Stimulated activated memory B cell treated with anti-CD40 and anti-IgM and Interleukin-4, amounts not matched to agents 10 μg/mL and 1 μg/mL and 100 μg/mL, for 72 hours (primary cell): ENCODE data around the gene ITM2C.
A peak's percentile ranks its signal among the peaks of the same experiment; 100 is the strongest.

Experiments used
- ATAC-seq: fragments of 150-1000 bp; cut with Tn5 transposase; 2 replicates; pipeline ENCODE4 v1.10.0; 2021
- H3K27ac Mint-ChIP-seq: one replicate; pipeline ENCODE4 v1.8.0; 2022; ENCODE audit warnings: mild to moderate bottlenecking, mixed read lengths
- H3K27me3 Mint-ChIP-seq: one replicate; pipeline ENCODE4 v1.8.0; 2022; ENCODE audit warnings: mixed read lengths
- H3K36me3 Mint-ChIP-seq: one replicate; pipeline ENCODE4 v1.8.0; 2022; ENCODE audit warnings: mixed read lengths
- H3K4me1 Mint-ChIP-seq: one replicate; pipeline ENCODE4 v1.8.0; 2022; ENCODE audit warnings: mixed read lengths
- H3K4me3 Mint-ChIP-seq: one replicate; pipeline ENCODE4 v1.8.0; 2022; ENCODE audit warnings: mild to moderate bottlenecking, moderate library complexity, mixed read lengths
- H3K9me3 Mint-ChIP-seq: one replicate; pipeline ENCODE4 v1.8.0; 2022; ENCODE audit warnings: mixed read lengths

The ITM2C gene

DNA sequence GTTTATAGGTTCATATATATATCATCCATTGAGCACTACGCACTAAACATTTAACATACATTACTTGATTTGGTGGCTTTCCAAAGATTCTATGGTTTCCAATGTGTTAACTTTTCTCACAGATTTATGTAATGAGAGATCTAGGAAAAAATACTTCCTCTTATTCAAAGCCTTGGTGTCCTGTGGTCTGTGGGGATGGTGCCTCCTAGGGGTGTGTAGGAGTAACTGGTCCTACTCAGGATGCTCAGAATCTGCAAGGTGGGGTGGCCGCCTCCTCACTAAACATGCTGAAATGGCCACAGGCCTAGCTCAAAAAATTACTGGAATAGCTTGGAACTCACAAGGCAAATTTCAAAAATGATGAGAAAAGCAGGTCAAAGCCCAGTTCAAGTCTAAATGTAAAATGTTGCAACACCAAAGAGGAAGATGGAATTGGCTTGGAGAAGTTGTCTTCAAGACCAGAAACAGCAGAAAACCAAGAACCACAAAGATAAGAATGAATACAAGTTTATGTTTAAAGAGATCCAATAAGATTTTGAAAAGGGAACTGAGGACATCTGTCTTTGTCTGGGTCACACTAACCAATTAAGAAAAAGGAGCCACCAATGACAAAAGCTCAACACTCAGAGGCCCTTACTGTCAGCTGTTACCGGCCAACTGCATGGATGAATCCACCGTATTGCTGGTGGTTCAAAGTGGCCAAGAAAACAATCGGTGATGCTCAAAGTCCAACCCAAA, 48.8 kb downstream of the ITM2C start:
- no peaks in the 10 kb centered on the region for H3K27me3 Mint-ChIP-seq
- H3K9me3 Mint-ChIP-seq = no peaks in the 10 kb centered on the region
- peaks cover 40% of the 10 kb centered on the region for H3K36me3 Mint-ChIP-seq
- peaks cover 54% of the 10 kb centered on the region for H3K4me1 Mint-ChIP-seq
- ATAC-seq = peak; percentile 67
- peak overlapping the region; percentile 78 for H3K27ac Mint-ChIP-seq
- H3K4me3 Mint-ChIP-seq = no peak overlapping the region

DNA sequence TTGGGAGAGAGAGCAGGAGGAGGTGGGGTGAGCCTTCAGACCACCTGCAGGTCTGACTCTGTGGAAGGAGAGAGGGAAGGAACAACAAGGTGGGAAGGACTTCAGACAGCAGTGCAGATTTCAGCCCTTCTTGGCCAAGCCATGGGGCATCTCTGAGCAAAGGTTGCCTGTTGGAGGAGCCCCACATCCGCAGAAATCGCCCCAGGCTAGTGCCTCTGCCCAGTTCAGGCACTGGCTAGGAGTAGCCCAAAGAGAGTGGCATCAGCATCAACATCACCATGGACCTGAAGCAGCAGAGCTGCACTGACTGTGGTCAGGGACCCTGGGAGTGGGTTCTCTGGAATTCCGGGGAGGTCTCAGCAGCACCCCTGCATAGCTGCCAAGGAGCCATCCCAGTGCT, 50.1 kb downstream of the ITM2C start:
- Mint-ChIP-seq H3K4me3 (no peak overlapping the region), H3K27ac (peak overlapping the region; percentile 78), H3K9me3 (no peaks in the 10 kb centered on the region), H3K4me1 (peaks cover 47% of the 10 kb centered on the region), H3K36me3 (peaks cover 27% of the 10 kb centered on the region), H3K27me3 (no peaks in the 10 kb centered on the region)
- no peak for ATAC-seq

DNA sequence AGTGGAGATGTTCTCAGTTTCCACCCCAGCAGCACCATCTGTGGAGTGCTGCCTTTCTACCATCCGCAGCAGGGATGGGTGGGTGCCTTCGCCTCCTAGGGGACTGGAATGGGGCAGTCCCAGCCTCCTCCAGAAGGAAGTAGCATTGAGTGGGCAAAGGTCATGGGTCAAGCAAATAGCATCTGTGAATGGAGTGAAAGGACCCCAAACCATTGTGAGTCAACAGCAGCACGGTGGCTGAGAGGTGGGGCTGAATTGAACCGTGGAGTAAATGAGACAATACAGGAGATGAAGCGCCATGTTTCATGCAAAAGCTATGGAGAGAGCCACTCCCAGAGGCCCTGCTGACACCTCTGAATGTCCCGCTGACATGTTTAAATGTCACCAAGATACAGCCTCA, 50.6 kb downstream of the ITM2C start:
- Mint-ChIP-seq H3K9me3 (no peaks in the 10 kb centered on the region), H3K27ac (peak overlapping the region; percentile 55), H3K4me1 (peaks cover 49% of the 10 kb centered on the region), H3K27me3 (no peaks in the 10 kb centered on the region), H3K36me3 (peaks cover 23% of the 10 kb centered on the region), H3K4me3 (no peak overlapping the region)
- ATAC-seq = peak; percentile 68

DNA sequence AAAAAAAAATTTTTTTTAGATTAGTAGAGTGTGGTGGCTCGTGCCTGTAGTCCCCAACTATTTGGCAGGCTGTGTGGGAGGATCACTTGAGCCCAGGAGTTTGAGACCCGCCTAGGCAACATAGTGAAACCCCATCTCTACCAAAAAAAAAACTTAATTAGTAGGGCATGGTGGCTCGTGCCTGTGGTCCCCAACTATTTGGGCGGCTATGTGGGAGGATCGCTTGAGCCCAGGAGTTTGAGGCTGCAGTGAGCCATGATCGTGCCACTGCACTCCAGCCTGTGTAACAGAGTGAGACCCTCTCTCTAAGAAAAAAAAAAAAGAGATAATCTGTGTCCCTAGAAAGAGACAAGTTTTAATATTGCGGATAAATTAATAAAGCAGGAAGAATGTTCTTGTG, 51.5 kb downstream of the ITM2C start:
- no peak overlapping the region for H3K4me3 Mint-ChIP-seq
- H3K27me3 Mint-ChIP-seq = no peaks in the 10 kb centered on the region
- peak overlapping the region; percentile 55 for H3K27ac Mint-ChIP-seq
- no peaks in the 10 kb centered on the region for H3K9me3 Mint-ChIP-seq
- ATAC-seq = no peak
- peaks cover 14% of the 10 kb centered on the region for H3K36me3 Mint-ChIP-seq
- peaks cover 51% of the 10 kb centered on the region for H3K4me1 Mint-ChIP-seq

DNA sequence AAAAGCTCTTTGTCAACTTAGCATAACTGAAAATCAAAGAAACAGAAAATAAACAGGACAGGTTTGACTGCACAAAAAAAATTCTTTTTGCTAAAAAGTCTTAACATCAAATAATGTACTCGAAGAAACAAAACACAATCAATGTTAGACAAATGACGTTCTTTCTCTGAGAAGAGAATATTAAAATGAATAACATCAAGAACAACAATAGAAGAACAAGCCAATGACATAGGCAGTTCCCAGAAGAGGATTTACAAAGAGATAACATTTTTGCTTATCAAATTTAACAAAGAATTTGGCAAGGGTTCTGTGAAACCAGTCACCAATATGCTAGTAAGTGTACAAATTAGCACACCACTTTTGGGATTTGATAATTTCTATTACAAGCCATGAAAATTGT, 54.5 kb downstream of the ITM2C start:
- H3K9me3 Mint-ChIP-seq = no peaks in the 10 kb centered on the region
- no peak for ATAC-seq
- peaks cover 13% of the 10 kb centered on the region for H3K36me3 Mint-ChIP-seq
- H3K27me3 Mint-ChIP-seq = no peaks in the 10 kb centered on the region
- H3K27ac Mint-ChIP-seq = peak overlapping the region; percentile 84
- peaks cover 70% of the 10 kb centered on the region for H3K4me1 Mint-ChIP-seq
- H3K4me3 Mint-ChIP-seq = no peak overlapping the region

DNA sequence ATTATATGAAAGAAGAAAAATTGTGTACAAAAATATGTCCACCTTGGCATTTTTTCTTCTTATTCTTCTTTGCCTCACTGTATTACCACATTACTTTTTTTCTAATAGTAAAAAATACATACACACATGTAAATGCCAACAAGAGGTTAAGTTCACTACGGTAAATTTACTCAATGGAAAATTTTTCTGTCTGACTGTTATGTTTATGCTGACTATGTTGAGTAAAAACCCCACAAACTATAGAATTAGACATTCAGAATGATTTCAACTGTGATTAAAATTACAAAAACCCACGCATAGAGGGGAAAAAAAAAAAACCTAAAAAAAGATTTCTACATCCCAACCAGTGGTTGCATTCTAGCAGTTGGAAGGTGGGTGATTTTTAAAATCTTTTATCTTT, 54.9 kb downstream of the ITM2C start:
- no peaks in the 10 kb centered on the region for H3K9me3 Mint-ChIP-seq
- peaks cover 10% of the 10 kb centered on the region for H3K36me3 Mint-ChIP-seq

DNA sequence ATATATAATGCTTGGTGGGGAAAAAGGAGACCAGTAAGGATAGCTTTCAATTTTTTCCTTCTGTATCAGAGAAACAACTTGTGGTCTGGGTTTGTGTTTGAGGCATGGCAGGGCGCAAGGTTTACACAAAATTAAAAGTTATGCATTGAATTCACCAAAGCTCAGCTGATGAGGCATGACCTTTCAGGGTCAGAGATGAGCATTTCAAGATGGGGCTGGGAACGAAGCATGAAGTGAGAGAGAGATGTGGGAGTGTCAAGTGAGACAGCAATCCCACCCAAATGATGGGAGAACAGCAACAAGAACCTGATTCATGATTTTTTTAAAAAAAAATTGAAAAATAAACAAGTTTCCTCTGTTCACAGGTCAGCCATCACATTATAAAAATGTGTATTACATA, 55.4 kb downstream of the ITM2C start:
- ATAC-seq = no peak
- peak overlapping the region; percentile 39 for H3K4me3 Mint-ChIP-seq
- H3K27ac Mint-ChIP-seq = peak overlapping the region; percentile 84
- H3K27me3 Mint-ChIP-seq = no peaks in the 10 kb centered on the region
- H3K36me3 Mint-ChIP-seq = peaks cover 6% of the 10 kb centered on the region
- H3K4me1 Mint-ChIP-seq = peaks cover 72% of the 10 kb centered on the region
- no peaks in the 10 kb centered on the region for H3K9me3 Mint-ChIP-seq

More for the DNA sequence above, 54.9 kb downstream of the ITM2C start:
- H3K27ac Mint-ChIP-seq = peak overlapping the region; percentile 84
- no peaks in the 10 kb centered on the region for H3K27me3 Mint-ChIP-seq
- ATAC-seq = no peak
- no peak overlapping the region for H3K4me3 Mint-ChIP-seq
- peaks cover 72% of the 10 kb centered on the region for H3K4me1 Mint-ChIP-seq

DNA sequence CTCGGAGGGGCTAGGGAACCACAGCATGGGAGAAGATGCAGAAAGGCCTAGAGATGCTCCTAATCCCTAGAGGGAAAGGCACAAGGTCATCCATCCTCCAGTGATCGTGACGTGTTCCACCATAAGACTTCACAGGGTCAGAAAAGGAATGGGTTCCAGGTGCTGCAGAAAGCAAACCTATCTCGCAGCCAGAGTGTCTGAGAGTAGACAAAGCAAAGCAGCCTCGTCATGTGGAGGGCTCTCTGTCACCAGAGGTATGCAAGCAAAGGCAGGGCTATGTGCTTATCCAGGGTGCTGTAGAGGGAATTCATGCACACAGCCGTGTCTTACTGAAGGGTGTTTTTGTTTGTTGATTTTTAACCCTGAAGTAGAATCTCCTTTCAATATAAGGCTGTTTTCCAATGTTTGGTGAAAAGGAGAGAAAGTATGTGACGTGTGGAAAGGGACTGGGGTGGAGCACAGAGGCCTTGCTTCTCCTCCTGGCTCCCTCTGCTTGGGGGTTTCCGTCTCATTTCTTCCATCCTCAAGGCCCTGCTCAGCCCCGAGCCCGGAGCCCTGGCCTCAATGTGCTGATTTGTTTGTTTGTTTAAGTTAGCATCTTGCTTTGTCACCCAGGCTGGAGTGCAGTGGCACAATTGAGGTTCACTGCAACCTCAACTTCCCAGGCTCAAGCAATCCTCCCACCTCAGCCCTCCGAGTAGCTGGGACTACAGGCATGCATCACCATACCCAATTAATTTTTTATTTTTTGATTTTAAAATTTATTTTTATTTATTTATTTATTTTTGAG, 57.3 kb downstream of the ITM2C start:
- no peak for ATAC-seq
- peak overlapping the region; percentile 77 for H3K27ac Mint-ChIP-seq
- no peaks in the 10 kb centered on the region for H3K9me3 Mint-ChIP-seq
- H3K4me3 Mint-ChIP-seq = peak overlapping the region; percentile 55
- no peaks in the 10 kb centered on the region for H3K27me3 Mint-ChIP-seq
- H3K36me3 Mint-ChIP-seq = no peaks in the 10 kb centered on the region
- H3K4me1 Mint-ChIP-seq = peaks cover 71% of the 10 kb centered on the region

DNA sequence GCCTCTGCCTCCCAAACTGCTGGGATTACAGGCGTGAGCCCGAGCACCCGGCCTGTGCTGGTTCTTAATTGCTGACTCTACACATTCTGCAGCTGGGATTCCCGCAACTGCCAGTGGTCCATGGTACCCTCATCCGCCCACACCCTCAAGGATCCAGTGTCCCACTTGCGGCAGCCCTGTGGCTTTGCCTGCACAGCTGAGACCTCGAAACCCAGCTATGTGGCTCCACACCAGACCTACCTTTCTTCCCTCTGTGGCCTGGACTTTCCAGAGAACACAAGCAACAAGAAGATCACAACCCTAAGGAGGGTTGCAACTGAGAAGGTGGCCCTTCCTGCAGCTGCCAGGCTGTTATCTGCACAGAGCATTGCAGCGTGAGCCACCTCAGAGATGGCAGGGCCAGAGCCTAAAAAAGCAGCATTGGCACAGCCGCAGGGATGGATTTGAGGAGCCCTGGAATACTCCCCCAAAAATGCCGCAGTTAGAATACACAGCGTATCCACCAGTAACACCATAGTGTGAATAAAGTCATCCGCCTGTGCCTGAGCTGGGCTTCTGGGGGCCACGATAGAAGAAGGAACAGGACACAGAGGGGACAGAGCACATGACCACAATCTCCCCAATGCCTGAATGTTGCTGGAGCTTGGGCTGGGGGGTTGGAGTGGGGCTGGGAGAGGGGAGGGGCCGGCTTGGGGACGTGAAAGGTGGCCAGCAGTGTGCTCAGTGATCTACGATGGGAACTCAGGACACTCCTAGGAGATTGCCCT, 58.4 kb downstream of the ITM2C start:
- H3K4me3 Mint-ChIP-seq = peak overlapping the region; percentile 57
- H3K36me3 Mint-ChIP-seq = no peaks in the 10 kb centered on the region
- no peaks in the 10 kb centered on the region for H3K27me3 Mint-ChIP-seq
- no peaks in the 10 kb centered on the region for H3K9me3 Mint-ChIP-seq
- H3K4me1 Mint-ChIP-seq = peaks cover 76% of the 10 kb centered on the region
- H3K27ac Mint-ChIP-seq = peak overlapping the region; percentile 94
- no peak for ATAC-seq

DNA sequence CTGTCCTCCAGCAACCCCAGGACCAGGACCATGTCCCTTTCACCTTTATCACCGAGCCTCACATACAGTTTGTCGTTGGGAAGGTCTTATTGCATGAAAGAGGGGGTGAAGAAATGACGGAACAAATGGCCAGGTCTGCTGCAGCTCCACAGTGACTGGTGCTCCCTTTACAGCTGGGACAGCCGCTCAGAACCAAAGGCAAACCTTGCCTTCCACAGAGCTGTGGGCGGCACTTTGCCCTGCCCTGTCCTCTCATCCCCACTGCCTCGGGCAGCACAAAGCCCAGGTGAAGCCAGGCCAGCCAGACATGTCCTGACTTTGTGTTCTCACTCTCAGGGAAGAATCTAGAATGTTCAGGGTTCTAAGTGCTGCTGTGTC, 59.3 kb downstream of the ITM2C start:
- Mint-ChIP-seq H3K36me3 (no peaks in the 10 kb centered on the region), H3K4me1 (peaks cover 74% of the 10 kb centered on the region), H3K27ac (peak overlapping the region; percentile 94), H3K27me3 (no peaks in the 10 kb centered on the region), H3K4me3 (peak overlapping the region; percentile 81), H3K9me3 (no peaks in the 10 kb centered on the region)
- no peak for ATAC-seq

DNA sequence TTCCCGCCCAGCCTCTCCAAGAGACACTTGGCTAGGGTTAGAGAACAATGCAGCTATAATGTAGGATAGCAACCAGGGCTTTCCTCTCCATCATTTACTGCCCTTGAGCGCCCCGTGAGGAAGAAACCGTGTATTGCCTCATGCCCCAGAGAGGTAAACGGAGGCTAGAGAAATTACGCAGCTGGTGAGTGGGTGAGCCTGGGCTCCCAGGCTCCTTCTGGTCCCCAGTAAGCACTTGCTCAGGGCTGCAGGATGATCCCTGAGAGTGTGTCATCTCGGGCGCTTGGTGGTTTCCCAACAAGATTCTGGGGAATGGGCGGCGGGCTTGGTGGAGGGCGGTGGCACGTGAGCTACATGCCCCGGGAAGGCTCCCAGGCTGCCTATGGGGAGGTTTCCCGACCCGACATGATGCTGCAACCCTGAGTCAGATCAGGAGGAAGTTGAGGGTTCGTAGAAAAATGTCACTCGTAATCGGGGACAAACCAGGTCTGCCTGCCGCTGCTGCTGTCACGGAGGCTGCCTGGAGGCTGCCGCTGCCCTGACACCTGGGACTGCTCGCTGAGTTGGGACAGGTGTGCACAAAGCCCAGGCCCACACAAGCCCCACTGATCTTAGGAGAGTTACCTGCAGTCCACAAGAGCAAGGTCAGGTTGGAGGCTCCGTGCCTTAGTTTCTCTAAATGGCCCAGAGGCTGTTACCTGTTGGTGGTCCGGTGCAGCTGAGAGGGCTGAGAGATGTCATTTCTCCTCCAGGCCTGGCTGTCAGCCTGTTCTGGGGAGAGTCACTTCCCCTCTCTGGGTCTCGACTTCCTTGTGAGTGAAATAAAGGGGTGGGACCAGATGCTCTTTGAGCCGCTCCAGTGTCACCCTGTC, 60.0 kb downstream of the ITM2C start, which contains the start of gene GPR55:
GPR55 (minus strand) TSS at position 773 of the 872 bp plus-strand sequence. CDS start 14,280 bp downstream, outside the sequence.
- H3K4me1 Mint-ChIP-seq = peaks cover 74% of the 10 kb centered on the region
- H3K27ac Mint-ChIP-seq = peak within 1 kb of the TSS; percentile 94
- ATAC-seq = peak; percentile 85

DNA sequence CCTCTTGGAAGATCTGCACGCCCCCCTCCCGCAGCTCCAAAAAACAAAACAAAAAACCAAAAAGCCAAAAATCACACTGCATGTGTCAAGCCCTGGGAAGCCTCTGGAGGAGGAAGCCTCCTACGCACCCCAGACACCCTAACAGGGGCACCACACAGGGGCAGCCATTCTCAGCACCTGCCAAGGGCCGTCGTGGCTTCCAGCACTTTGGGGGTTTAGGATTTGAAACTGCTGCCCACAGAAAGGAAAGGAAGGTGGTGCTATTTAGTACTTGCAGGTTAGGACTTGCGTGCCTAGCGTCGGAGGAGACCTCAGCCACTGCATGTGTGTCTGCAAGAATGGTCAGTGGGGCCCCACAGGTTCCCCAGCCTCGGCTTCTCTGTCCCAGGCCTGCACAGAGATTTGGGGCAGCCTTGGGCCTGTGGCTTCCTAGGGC, 60.7 kb downstream of the ITM2C start:
- peak overlapping the region; percentile 81 for H3K4me3 Mint-ChIP-seq
- no peaks in the 10 kb centered on the region for H3K27me3 Mint-ChIP-seq
- no peaks in the 10 kb centered on the region for H3K9me3 Mint-ChIP-seq
- peak overlapping the region; percentile 94 for H3K27ac Mint-ChIP-seq
- H3K4me1 Mint-ChIP-seq = peaks cover 67% of the 10 kb centered on the region
- peak; percentile 47 for ATAC-seq
- no peaks in the 10 kb centered on the region for H3K36me3 Mint-ChIP-seq

More for the DNA sequence above, 60.0 kb downstream of the ITM2C start, which contains the start of gene GPR55:
- H3K36me3 Mint-ChIP-seq = no peaks in the 10 kb centered on the region
- H3K27me3 Mint-ChIP-seq = no peaks in the 10 kb centered on the region
- H3K4me3 Mint-ChIP-seq = peak within 1 kb of the TSS; percentile 81
- no peaks in the 10 kb centered on the region for H3K9me3 Mint-ChIP-seq

DNA sequence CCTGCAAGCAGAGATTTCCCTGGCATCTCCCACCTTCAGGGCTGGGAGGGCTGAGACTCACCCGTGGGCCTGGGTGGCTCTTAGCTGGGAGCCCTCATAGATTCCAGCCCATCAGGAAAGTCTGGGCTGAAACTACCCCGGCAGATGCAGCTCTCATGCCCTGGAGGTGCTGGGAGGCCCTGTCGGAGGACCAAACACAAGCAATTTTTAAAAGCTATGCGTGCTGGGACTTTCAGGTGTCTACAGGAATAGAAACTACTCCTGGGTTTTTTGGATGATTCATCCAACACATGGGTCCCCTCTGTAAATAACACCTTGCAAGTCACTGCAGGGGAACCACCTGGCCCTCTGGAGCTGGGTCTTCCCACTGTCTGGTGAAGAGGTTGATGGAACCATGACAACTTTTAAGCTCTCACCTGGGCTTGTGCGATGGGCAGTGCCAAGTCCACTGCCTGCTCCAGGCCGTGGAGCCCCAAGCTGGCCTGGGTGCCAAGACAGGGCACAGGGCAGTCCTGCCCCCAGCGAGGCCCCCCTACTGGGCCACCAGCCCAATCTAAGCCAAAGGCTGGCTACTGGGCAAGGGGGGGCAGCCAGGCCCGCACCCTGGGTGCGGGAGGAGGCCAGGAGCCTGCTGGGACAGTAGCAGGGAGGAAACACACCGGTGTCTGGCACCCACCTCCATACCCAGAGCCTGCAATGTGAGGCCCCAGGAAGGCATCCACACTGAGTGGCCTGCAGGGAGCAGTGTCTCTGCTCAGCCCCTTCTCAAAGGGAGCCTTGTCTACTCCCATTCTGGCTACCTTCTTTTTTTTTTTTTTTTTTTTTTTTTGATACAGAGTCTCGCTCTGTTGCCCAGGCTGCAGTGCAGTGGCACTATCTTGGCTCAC, 61.4 kb downstream of the ITM2C start:
- H3K4me3 Mint-ChIP-seq = no peak overlapping the region
- H3K9me3 Mint-ChIP-seq = no peaks in the 10 kb centered on the region
- H3K27ac Mint-ChIP-seq = peak overlapping the region; percentile 94
- no peaks in the 10 kb centered on the region for H3K36me3 Mint-ChIP-seq
- peaks cover 61% of the 10 kb centered on the region for H3K4me1 Mint-ChIP-seq
- no peaks in the 10 kb centered on the region for H3K27me3 Mint-ChIP-seq
- ATAC-seq = peak; percentile 56
